CD4-positive, alpha-beta T cell treated with Interleukin-4 for 4 hours (primary cell): ENCODE results near the gene NIPSNAP2.
"Not testable (repeated sequence)": the region's sequence is repeated elsewhere in the genome, so short reads cannot be mapped to it uniquely, and the experiment has no call there.

Experiments
- DNase-seq: peaks from one replicate; pipeline ENCODE4 v3.0.0-alpha.2; 2020

Gene NIPSNAP2

DNA sequence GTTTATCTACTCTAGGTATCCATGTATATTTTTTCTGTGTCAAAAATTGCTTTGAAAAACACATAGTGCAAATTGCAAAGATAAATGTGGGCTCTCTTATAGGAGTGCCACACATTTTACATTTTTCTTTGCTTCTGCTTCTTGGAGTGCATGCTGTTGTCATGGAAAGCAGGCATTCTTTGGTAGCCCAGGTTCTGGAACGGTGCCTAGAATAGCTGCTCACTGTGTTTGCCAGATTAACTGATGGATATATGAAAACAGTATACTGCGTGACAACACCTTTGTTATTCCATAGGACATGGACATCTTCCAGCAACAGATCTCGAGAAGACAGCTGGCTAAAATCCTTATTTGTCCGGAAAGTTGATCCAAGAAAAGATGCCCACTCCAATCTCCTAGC, 13.4 kb downstream of the NIPSNAP2 start:
- DNase-seq: no peak

- DNase-seq: no peak
Observed at GRCh38 chr7:55980266-55980665, 15.9 kb downstream of the NIPSNAP2 start.

DNA sequence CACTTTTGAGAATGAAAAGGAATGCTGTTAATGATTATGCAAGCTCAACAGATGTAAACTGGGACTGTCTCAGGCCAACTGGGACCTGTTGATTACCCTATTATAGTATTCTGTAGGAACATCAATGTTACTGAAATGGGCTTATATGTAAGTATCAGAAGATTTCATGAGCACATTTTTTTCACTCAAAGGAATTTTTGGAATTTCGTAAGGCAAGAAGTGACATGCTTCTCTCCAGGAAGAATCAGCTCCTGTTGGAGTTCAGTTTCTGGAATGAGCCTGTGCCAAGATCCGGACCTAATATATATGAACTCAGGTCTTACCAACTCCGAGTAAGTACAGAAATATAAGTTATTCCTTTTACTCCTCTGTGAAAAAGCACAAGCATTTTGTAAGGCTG, 19.2 kb downstream of the NIPSNAP2 start:
- DNase-seq: no peak

- no peak for DNase-seq
Observed at GRCh38 chr7:55992346-55992745, 28.0 kb downstream of the NIPSNAP2 start.

DNA sequence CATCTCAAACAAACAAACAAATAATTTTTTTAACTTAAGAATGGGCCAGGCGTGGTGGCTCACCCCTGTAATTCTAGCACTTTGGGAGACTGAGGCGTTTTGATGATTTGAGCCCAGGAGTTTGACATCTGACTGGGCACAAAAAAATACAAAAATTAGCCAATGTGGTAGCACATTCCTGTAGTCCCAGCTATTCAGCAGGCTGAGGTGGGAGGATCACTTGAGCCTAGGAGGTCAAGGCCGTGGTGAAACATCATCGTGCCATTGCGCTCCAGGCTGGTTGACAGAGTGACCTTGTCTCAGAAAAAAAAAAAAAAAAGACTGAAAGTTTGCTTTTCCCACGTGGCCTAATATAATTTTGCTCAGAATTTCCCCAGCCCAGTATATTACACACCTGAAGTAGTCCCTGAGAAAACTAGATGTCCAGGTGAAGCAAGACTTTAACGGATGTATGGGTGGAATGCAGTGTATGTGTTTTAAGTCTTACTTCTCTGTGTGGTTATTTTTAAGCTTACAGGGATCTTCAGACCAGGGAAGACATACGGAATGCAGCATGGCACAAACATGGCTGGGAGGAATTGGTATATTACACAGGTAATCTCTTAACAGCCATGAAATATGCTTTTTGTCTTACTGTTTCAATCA, 32.6 kb downstream of the NIPSNAP2 start:
- no peak for DNase-seq

DNA sequence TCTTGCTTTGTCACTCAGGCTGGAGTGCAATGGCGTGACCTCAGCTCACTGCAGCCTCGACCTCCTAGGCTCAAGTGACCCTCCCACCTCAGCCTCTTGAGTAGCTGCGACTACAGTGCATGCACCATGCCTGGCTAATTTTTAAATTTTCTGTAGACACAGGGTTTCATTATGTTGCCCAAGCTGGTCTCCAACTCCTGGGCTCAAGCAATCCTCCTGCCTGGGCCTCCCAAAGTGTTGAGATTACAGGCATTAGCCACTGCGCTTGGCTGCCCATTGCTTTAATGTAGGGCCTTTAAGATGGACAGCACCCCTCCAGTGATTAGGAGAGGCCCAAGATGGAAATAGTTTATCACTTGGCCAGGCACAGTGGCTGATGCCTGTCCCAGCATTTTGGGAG, 39.4 kb downstream of the NIPSNAP2 start:
- no peak for DNase-seq

DNA sequence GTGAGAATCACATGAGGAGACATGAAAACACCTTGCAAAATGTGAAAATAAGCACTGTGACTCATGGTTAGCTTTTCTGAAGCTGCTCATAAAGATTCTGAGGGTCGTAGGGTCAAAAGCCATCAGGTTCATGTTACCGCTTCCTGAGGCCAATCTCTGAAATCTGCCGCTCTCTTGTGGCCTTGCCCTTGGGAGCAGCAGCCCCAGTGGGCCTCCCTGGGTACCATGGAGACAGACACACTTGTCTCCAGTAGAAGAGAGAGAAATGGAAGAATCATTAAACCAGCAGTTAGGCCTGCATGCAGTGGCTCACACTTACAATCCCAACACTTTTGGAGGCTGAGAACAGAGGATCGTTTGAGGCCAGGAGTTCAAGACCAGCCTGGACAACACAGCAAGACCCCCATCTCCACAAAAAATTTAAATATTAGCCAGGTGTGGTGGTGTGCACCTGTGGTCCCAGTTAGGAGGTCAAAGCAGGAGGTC, 42.8 kb downstream of the NIPSNAP2 start:
- no peak for DNase-seq

DNA sequence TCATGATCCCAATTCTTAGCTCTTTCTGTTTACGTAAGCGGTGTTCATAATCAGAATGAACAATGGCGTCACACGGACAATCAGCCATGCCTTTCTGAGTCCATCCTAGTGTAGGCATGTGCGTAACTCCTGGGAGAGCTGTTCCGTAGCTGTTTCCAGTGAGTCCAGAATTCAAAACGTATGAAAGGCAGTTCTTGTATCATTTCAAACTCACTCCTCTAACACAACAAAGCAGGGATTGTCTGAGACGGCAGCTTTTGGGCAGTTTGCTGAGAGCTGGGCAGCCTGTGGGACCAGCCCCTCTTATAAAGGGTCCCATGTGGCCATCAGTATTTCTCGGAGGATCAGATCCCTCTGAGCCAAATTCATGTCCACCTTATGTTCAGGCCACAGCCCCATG, 43.5 kb downstream of the NIPSNAP2 start:
- DNase-seq: no peak

GRCh38 chr7:56009695-56010094, 45.3 kb downstream of the NIPSNAP2 start:
- DNase-seq: no peak

GRCh38 chr7:56017015-56017414, 52.6 kb downstream of the NIPSNAP2 start:
- not testable (repeated sequence) for DNase-seq

- DNase-seq: no peak
Observed at GRCh38 chr7:56019501-56019900, 55.1 kb downstream of the NIPSNAP2 start.

DNA sequence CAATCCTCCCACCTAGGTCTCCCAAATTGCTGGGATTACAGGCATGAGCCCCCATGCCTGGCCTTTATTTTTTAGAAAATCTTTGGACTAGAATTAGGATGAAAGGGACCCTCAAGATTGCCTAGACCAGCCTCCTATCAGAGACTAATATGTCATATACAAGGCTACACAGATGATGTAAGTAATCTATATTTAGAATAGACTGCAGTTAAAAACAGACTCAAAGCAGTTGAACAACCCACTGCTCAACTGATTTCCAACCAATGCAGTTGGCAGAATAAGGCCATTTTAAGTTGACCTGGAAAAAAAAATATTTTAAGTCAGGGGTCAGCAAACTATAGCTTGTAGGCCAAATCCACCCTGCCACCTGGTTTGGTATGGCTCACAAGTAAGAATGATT, 59.1 kb downstream of the NIPSNAP2 start:
- DNase-seq: no peak

DNA sequence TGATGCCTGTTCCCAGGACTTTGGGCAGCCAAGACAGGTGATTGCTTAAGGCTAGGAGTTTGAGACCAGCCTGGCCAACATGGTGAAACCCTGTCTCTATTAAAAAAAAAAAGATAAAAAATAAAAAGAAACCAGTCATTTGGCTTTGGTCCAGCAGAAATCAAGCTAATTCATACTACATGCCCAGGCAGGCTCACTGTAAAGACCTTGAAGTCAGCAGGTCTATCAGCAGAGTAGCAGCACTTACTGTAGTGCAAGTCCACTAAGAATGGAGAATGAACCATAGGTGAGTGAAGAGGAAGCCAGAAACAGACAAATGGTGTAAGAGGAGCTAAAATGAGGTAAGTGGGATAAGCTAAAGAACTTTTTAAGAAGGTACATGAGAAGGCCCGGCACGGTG, 62.2 kb downstream of the NIPSNAP2 start:
- DNase-seq: no peak

DNA sequence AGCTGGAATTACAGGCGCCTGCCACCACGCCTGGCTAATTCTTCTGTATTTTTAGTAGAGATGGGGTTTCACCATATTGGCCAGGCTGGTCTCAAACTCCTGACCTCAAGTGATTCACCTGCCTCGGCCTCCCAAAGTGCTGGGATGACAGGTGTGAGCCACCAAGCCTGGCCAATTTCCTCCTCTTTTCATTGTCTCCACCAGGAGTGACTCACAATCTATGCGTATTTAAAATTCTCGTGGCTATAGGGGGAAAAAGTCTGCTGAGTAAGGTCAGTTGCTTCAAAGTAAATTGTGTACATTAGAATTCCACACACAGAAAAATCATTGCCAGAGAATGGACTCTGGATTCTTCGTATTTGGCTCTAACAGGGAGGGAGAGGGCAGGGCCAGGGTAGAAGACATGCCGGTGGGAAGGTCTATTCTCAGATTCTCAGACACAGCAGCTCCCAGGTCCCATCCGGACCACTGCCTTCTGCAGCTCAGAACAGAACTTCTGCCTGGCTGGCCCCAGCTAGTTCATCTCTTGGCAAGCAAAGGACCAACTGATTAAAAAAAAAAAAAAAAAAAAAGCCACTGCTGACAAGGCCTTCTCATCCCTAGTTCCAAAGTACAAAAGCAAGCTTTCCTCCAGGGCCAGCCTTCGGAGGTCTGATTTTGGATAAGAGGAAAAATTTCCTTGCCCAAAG, 64.7 kb downstream of the NIPSNAP2 start:
- no peak for DNase-seq

- DNase-seq: no peak
Observed at GRCh38 chr7:56030340-56030739, 66.0 kb downstream of the NIPSNAP2 start.

DNA sequence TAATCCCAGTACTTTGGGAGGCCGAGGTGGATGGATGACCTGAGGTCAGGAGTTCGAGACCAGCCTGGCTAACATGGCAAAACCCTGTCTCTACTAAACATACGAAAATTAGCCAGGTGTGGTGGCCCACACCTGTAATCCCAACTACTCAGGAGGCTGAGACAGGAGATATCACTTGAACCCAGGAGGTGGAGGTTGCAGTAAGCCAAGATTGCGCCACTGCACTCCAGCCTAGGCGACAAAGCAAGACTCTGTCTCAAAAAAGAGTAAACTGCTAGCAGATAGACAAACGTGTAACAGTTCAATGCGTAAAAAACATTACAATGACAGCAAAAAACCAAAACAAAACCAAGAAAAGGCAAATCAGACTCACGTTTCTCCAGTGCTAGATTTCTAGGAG, 67.2 kb downstream of the NIPSNAP2 start:
- DNase-seq: not testable (repeated sequence)

DNA sequence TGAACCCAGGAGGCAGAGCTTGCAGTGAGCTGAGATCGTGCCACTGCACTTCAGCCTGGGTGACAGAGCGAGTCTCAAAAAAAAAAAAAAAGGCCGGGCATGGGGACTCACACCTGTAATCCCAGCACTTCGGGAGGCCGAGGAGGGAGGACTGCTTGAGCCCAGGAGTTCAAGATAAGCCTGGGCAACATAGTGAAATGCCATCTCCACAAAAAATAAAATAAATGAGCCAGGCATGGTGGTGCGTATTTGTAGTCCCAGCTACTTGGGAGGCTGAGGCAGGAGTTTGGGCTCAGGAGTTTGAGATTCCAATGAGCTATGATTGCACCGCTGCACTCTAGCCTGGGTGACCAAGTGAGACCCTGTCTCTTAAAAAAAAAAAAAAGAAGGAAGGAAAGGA, 68.2 kb downstream of the NIPSNAP2 start:
- not testable (repeated sequence) for DNase-seq

DNA sequence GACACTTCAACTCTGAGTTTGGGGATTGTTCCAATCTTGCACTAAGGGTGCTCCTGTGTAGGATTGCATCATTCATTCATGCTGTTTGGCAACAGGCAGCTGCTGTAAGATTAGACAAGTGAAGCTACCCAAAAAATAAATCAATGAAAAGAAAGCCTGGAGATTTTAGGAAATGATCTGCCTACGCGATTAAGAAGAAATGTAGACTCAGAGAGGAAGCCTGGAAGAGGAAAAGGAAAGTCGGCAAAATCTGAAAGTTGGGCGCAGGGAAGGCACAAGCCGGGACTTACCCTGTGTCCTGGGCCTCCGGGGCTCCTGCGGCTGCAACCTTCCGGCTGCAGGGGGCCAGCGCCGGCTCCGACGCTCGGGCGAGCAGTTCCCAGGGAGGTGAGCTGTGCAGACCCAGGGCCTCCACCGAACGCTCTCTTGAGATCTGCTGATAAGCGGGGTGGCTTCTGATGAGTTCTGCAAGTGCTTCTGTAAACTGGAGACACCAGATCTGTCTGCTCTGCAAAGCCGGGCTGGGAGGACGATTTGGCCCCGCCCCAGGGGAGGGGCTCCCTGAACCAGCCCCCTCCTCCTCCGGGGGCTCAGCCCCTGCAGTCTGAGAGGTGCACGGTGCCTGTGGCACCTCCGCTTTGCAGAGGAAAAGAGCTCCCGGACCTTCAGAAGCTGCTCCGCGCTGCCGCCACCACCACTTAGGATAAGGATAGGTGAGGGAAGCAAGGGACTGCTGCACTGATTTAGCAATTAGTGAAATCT, 69.5 kb downstream of the NIPSNAP2 start:
- peak; percentile 76 for DNase-seq

- no peak for DNase-seq
Observed at GRCh38 chr7:56040730-56041129, 76.3 kb downstream of the NIPSNAP2 start.

GRCh38 chr7:56045758-56046157, 81.4 kb downstream of the NIPSNAP2 start:
- DNase-seq: not testable (repeated sequence)

GRCh38 chr7:56046721-56047445, 82.5 kb downstream of the NIPSNAP2 start:
- no peak for DNase-seq

DNA sequence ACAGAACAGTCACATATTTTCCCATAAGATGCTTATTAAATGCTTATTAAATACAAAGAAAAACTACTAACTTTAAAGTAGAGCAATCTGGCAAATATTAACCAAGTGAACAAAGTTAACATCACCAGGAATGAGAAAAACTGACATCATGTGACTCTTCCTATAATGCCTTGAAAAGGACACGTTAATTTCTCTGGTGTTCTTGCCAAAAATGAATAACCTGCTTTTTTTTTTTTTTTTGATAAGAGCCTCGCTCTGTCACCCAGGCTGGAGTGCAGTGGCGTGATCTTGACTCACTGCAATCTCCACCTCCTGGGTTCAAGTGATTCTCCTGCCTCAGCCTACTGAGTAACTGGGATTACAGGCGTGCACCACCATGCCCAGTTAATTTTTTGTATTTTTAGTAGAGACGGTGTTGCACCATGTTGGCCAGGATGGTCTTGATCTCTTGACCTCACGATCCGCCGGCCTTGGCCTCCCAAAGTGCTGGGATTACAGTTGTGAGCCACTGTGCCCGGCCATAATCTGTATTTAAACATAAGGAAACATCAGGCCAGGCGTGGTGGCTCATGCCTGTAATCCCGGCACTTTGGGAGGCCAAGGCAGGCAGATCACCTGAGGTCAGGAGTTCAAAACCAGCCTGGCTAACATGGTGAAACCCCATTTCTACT, 83.2 kb downstream of the NIPSNAP2 start:
- DNase-seq: not testable (repeated sequence)

DNA sequence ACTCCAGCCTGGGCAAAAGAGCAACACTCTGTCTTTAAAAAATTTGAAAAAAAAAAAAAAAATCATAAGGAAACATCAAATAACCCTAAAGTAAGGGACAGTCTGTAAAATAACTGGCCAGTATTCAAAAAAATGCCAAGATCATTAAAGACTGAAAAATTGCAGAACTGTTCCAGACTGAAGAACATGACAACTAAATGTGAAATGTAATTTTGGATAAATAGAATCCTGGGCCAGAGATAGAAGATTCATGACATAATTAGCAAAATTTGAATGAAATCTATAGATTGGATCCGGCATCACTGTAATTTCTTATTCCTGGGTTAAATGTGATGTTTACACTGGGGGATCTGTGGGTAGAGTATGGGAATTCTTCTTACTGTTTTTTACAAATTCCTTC, 83.9 kb downstream of the NIPSNAP2 start:
- DNase-seq: no peak
